Activated naive CD4-positive, alpha-beta T cell treated with anti-CD3 and anti-CD28 coated beads, Interleukin-2, amount 50 U/mL, for 72 hours (primary cell): Measurements from ENCODE around the gene LSAMP. TPM values are rescaled to one million over a fixed set of nuclear protein-coding genes. Genes with fewer than 3 reads are reported as not detected.
"Not testable (repeated sequence)": the region's sequence is repeated elsewhere in the genome, so short reads cannot be mapped to it uniquely, and the experiment has no call there.

Experiments used
- ATAC-seq, 2 donors: fragments of 150-1000 bp; cut with Tn5 transposase; 2 replicates each; pipeline ENCODE4 v1.10.0; 2021; ENCODE audit warnings: mild to moderate bottlenecking in 2 of 2, moderate library complexity in 2 of 2
- DNase-seq, 2 donors: peaks; one replicate each; pipeline ENCODE4 v3.0.0; 2021 to 2022; ENCODE audit warnings: low spot score in 2 of 2
- H3K27ac Mint-ChIP-seq, 2 donors: one replicate each; pipeline ENCODE4 v1.8.0; 2022; ENCODE audit warnings: mild to moderate bottlenecking in 2 of 2, mixed read lengths in 2 of 2
- H3K36me3 Mint-ChIP-seq, 2 donors: one replicate each; pipeline ENCODE4 v1.8.0; 2022; ENCODE audit warnings: mixed read lengths in 2 of 2
- H3K9me3 Mint-ChIP-seq, 2 donors: one replicate each; pipeline ENCODE4 v1.8.0; 2022; ENCODE audit warnings: mixed read lengths in 2 of 2
- total RNA-seq, 2 donors: library from RNA; stranded (reverse); gene quantifications; one replicate each; pipeline ENCODE4 v1.2.3, GENCODE V29; 2022

LSAMP gene
- total RNA-seq, 2 donors from 2014 or later, result not detected

DNA sequence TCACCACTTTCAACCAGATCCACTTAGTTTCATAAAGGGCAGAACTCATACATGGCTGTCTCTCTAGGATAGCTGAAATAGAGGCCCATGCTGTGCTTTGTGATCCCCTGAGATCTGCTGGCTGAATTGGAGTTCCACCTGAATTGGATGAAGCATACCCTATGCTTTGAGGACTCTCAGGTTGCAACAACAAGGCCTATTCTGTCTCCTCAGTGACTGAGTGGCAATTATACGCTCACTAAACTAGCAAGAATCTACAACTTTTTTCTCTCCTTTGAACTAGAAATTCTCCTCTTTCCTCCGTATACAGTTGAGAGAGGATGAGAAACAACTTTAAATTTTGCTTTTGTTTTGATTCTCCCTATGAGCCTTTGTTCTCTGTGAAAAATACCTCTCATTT lies 348.7 kb downstream of the LSAMP start:
- no peak overlapping the region for H3K27ac Mint-ChIP-seq
- ATAC-seq (no peak), DNase-seq (no peak)
- H3K36me3 Mint-ChIP-seq, result no peaks in the 10 kb centered on the region
- peaks cover 0 to 10% of the 10 kb centered on the region in 2 donors for H3K9me3 Mint-ChIP-seq

DNA sequence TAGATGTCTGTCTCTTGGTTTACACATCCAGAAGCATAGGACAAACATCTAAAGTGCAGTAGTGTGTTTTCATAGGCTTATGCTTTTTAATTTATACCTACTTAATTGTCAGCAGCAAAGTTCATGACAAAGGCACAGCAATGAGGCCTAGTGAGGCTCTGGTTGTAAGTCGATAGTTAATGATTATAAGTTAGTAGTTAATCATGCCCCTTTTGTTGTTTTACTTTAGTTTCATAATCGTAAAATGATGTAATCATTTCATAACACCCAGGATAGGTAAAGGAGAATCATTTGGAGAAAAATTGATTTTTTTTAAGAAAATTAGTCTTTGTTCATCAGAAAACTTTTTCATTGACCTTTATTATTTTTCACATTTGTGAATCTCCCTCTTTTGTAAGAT lies 351.9 kb downstream of the LSAMP start:
- peaks cover 0 to 4% of the 10 kb centered on the region in 2 donors for H3K36me3 Mint-ChIP-seq
- DNase-seq (no peak), ATAC-seq (no peak)
- no peak overlapping the region for H3K27ac Mint-ChIP-seq
- H3K9me3 Mint-ChIP-seq, result peaks cover 0 to 7% of the 10 kb centered on the region in 2 donors

- H3K36me3 Mint-ChIP-seq, result peaks cover 0 to 4% of the 10 kb centered on the region in 2 donors
- no peak for ATAC-seq
Observed at GRCh38 chr3:116087426-116087825, 357.9 kb downstream of the LSAMP start.

DNA sequence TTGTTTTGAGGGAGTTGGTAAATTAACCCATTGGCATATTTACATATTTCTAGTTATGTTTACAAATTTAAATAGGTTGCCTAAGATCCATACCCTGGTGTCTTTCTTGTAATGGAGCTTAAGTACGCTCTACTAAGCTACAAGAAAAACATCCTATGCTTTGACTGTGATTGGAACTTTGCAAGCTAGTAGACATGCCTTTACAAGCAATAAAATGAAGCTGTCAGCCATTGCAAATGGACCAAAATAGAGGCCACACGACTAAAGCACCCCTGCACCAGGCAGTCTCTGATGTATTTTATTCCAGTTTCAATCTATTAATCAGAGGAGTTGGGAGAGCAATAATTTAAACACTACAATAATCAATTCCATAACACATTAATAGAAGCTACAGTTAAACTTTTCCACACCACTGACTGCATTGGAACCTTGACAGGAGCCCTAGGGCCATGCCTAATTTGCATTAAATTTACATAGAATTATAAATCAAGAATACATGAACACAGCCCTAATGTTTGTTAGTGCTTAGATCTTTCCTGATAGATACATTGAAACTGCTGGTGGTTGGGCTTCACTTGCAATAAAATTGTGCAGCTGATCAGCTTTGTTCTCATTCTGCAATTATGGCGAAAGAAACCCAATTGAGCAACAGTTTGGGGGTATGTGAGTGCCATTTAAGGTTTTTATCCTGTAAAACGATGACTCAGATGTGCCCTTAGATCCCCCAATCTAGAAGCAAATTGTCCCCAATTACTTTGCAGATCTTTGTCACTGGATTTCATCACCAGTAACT lies 360.1 kb downstream of the LSAMP start:
- no peak overlapping the region for H3K27ac Mint-ChIP-seq
- H3K9me3 Mint-ChIP-seq, result peaks cover 3 to 7% of the 10 kb centered on the region in 2 donors
- ATAC-seq (no peak), DNase-seq (no peak)
- no peaks in the 10 kb centered on the region for H3K36me3 Mint-ChIP-seq

More at GRCh38 chr3:116087426-116087825, 357.9 kb downstream of the LSAMP start:
- Mint-ChIP-seq H3K27ac (no peak overlapping the region), H3K9me3 (peaks cover 6 to 7% of the 10 kb centered on the region in 2 donors)
- no peak for DNase-seq

- no peak for ATAC-seq
- no peaks in the 10 kb centered on the region for H3K36me3 Mint-ChIP-seq
- peaks cover 3 to 7% of the 10 kb centered on the region in 2 donors for H3K9me3 Mint-ChIP-seq
- H3K27ac Mint-ChIP-seq, result no peak overlapping the region
- DNase-seq, result no peak
Observed at GRCh38 chr3:116083683-116084082, 361.6 kb downstream of the LSAMP start.

DNA sequence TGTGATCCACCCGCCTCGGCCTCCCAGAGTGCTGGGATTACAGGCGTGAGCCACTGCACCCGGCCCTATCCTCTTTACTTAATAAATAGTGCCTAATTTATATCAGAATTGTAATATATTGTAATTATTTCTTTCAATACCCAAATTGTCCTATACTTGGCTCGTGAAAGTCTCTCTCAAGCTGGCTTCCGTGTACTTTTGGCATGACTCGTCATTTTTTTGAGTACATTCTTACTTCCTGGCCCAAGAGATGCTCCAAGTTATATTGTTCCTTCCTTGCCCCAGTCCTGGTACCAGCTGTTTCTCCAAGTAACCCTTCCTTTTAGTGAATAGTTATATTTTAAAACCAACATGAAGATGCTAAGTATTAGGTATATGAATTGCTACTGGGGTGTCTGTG lies 366.7 kb downstream of the LSAMP start:
- ATAC-seq, result no peak
- Mint-ChIP-seq H3K36me3 (no peaks in the 10 kb centered on the region), H3K27ac (no peak overlapping the region), H3K9me3 (no peaks in the 10 kb centered on the region)
- DNase-seq, result no peak

- ATAC-seq (no peak), DNase-seq (no peak)
- no peaks in the 10 kb centered on the region for H3K36me3 Mint-ChIP-seq
- no peaks in the 10 kb centered on the region for H3K9me3 Mint-ChIP-seq
- no peak overlapping the region for H3K27ac Mint-ChIP-seq
Observed at GRCh38 chr3:116077557-116077956, 367.7 kb downstream of the LSAMP start.

GRCh38 chr3:116077059-116077458 lies 368.2 kb downstream of the LSAMP start:
- no peak for ATAC-seq
- H3K36me3 Mint-ChIP-seq, result no peaks in the 10 kb centered on the region
- H3K27ac Mint-ChIP-seq, result no peak overlapping the region
- no peak for DNase-seq
- no peaks in the 10 kb centered on the region for H3K9me3 Mint-ChIP-seq

GRCh38 chr3:116070516-116071278 lies 374.6 kb downstream of the LSAMP start:
- H3K27ac Mint-ChIP-seq, H3K9me3 Mint-ChIP-seq, ATAC-seq: not testable (repeated sequence)

GRCh38 chr3:116070061-116070460 lies 375.2 kb downstream of the LSAMP start:
- DNase-seq, result no peak
- no peak for ATAC-seq
- no peak overlapping the region for H3K27ac Mint-ChIP-seq
- H3K36me3 Mint-ChIP-seq, result no peaks in the 10 kb centered on the region
- H3K9me3 Mint-ChIP-seq, result peaks cover 0 to 6% of the 10 kb centered on the region in 2 donors

More at GRCh38 chr3:116070516-116071278, 374.6 kb downstream of the LSAMP start:
- not testable (repeated sequence) for DNase-seq, H3K36me3 Mint-ChIP-seq

GRCh38 chr3:116069024-116069423 lies 376.3 kb downstream of the LSAMP start:
- Mint-ChIP-seq H3K27ac (no peak overlapping the region), H3K9me3 (peaks cover 0 to 6% of the 10 kb centered on the region in 2 donors), H3K36me3 (no peaks in the 10 kb centered on the region)
- no peak for ATAC-seq
- no peak for DNase-seq

DNA sequence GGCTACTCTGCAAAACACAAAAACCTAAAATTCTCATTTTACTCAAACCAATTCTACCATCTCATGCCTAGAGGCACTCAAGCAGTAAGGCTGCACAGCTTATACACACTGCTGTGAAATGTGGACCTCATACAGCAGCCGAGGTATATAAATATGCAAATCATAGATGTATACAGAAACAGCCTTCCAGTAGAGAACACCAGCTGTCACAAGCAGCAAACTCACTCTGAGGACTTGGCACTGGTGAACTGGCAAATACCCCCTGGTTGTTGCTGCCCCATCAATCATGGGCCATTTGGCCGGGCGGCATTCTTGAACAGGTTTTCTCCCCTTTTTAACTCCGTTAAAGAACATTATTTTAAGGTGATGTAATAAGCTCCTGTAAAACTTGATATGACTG lies 378.0 kb downstream of the LSAMP start:
- H3K27ac Mint-ChIP-seq, result no peak overlapping the region
- ATAC-seq (no peak), DNase-seq (no peak)
- no peaks in the 10 kb centered on the region for H3K36me3 Mint-ChIP-seq
- H3K9me3 Mint-ChIP-seq, result peaks cover 0 to 6% of the 10 kb centered on the region in 2 donors

- H3K27ac Mint-ChIP-seq, result no peak overlapping the region
- ATAC-seq (no peak), DNase-seq (no peak)
- H3K36me3 Mint-ChIP-seq, result no peaks in the 10 kb centered on the region
- H3K9me3 Mint-ChIP-seq, result peaks cover 0 to 6% of the 10 kb centered on the region in 2 donors
Observed at GRCh38 chr3:116065501-116065900, 379.8 kb downstream of the LSAMP start.

DNA sequence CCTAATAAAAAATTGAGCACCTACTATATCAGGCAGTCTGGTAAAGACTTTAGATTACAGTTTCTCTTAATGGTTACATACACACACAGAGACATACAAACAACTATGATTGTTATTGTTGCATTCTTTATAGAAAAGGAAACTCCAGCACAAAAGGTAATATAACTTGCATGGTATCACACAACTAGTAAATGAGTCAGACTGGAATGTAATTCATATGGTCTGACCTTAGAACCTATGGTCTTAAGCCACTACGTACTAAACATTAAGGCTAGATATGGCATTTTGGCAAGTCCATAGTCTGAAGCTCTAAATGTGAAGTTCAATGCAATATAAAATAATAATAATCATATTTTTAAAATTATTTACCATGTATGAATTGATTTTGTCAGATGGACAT lies 380.6 kb downstream of the LSAMP start:
- DNase-seq, result no peak
- peaks cover 0 to 6% of the 10 kb centered on the region in 2 donors for H3K9me3 Mint-ChIP-seq
- no peak for ATAC-seq
- H3K27ac Mint-ChIP-seq, result no peak overlapping the region
- no peaks in the 10 kb centered on the region for H3K36me3 Mint-ChIP-seq

- no peak for ATAC-seq
Observed at GRCh38 chr3:116059421-116060096, 385.7 kb downstream of the LSAMP start.

DNA sequence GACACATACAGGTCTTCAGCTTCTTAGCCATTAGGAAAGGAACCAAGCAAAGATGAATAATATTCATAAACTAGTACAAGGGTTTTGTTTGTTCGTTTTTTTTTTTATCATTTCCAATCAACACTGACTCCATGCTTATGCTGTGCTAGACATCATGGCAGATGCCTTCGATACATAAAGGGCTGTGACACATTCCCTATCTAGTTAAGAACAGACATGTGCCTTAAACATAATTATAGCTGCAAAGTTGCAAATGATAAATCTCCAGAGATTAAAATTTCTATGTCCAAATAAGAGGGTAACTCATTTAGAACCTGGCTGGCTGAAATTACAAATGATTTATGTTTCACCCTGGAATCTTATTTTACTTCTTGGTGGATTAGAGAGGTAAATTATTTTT lies 386.4 kb downstream of the LSAMP start:
- H3K9me3 Mint-ChIP-seq, result peaks cover 0 to 3% of the 10 kb centered on the region in 2 donors
- no peak for ATAC-seq
- H3K36me3 Mint-ChIP-seq, result no peaks in the 10 kb centered on the region
- no peak for DNase-seq
- no peak overlapping the region for H3K27ac Mint-ChIP-seq

More at GRCh38 chr3:116059421-116060096, 385.7 kb downstream of the LSAMP start:
- DNase-seq, result no peak
- Mint-ChIP-seq H3K9me3 (peaks cover 0 to 3% of the 10 kb centered on the region in 2 donors), H3K36me3 (no peaks in the 10 kb centered on the region), H3K27ac (no peak overlapping the region)
